ENCODE data around the gene TAB2. TPM values are rescaled to one million over a fixed set of nuclear protein-coding genes. Genes with fewer than 3 reads are reported as not detected.

TAB2 gene
- total RNA-seq, 1 donor from 2014 or later, result 20.5 TPM

DNA sequence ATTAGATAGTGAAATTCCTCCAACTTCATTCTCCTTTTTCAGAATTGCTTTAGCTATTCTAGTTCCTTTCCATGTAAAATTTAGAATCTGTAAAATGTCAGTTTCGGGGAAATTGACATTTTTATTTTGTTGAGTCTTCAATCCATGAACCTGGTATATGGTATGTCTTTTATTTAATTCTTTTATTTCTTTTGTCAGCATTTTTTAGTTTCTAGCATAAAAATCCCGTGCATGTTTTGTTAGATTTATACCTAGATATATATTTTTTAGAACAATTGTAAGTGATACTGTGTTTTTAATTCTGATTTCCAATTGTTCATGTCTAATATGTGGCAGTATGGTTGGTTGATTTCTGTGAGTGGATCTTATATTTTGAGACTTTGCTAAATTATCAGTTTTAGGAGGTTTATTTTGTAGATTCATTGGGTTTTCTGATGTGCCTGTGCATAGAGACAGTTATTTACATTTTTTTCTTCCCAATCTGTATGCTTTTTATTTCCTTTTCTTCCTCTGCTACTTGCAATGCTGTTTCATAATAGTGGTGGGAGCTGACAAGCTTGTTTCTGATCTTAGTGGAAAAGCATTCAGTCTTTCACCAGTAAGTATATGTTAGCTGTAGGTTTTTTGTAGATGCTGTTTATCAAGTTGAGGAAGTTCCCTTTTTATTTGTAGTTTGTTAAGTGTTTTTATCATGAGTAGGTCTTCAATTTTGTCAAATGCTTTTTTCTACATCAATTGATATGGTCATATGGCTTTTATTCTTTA, 13.7 kb downstream of the TAB2 start:
- H3K27me3 ChIP-seq (ENCODE audit: control insufficient read depth, insufficient read depth, low read length), result no peaks in the 10 kb centered on the region
- TF ChIP-seq, protein P1, sequence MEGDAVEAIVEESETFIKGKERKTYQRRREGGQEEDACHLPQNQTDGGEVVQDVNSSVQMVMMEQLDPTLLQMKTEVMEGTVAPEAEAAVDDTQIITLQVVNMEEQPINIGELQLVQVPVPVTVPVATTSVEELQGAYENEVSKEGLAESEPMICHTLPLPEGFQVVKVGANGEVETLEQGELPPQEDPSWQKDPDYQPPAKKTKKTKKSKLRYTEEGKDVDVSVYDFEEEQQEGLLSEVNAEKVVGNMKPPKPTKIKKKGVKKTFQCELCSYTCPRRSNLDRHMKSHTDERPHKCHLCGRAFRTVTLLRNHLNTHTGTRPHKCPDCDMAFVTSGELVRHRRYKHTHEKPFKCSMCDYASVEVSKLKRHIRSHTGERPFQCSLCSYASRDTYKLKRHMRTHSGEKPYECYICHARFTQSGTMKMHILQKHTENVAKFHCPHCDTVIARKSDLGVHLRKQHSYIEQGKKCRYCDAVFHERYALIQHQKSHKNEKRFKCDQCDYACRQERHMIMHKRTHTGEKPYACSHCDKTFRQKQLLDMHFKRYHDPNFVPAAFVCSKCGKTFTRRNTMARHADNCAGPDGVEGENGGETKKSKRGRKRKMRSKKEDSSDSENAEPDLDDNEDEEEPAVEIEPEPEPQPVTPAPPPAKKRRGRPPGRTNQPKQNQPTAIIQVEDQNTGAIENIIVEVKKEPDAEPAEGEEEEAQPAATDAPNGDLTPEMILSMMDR (IDR thresholded peaks at IDR 0.05; ENCODE audit: insufficient read depth, low read length, severe bottlenecking), result no peak
- DNase-seq (ENCODE audit: low read depth) (peak; percentile 39), FAIRE-seq (no peak)
- no peaks in the 10 kb centered on the region for H3K36me3 ChIP-seq (ENCODE audit: control insufficient read depth, insufficient read depth, low read length)
- no peak overlapping the region for H3K4me3 ChIP-seq (ENCODE audit: low read depth, low read length)

DNA sequence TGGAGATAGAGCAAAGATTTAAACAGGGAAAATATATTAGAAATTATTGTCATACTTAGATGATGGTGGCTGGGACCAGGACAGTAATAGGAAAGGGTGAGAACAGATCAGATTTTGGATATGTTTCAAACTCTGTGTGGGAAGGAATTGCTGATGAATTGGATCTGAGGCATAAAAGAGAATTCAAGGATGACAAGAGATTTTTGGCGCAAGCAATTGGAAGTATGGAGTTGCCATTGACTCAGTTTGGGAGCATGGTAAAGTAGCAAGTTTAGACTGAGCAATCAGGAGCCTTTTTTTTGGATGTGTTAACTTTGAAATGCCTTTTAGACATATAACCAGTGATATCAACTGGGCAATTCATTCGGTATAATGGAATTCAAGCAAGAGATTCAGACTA, 14.4 kb downstream of the TAB2 start:
- DNase-seq (ENCODE audit: low read depth) (no peak), FAIRE-seq (no peak)
- no peaks in the 10 kb centered on the region for H3K27me3 ChIP-seq (ENCODE audit: control insufficient read depth, insufficient read depth, low read length)

DNA sequence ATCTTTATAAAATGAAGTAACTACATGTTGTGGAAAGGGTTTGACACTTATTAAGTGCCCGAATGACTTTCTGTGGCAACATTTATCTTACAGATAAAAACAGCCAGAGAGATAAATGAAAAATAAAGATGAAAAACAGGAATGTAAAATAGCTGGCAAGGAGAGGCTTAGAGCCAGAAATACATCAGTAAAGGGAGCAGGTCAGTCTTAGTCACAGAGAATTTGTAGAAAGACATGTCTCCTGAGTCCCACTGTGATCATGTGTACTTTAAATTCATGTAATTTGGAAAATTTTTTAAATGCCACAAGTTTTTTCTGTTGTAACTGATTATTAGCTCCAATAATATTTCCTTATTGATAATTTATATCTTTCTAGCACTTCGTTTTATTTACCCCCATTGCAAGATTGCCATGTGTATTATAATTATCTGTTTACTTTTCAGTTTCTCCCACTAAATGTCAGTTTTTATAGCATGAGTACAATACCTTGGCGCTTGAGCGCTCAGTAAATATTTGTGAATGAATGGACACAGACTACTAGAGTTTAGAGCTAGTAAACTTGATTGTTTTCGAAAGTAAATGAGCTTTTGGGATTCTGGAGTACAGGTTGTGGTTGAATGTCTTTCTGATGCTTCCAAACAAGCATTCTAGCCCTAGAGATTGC, 15.2 kb downstream of the TAB2 start:
- Histone ChIP-seq H3K36me3 (ENCODE audit: control insufficient read depth, insufficient read depth, low read length) (no peaks in the 10 kb centered on the region), H3K27me3 (ENCODE audit: control insufficient read depth, insufficient read depth, low read length) (no peaks in the 10 kb centered on the region), H3K4me3 (ENCODE audit: low read depth, low read length) (no peak overlapping the region)
- DNase-seq (ENCODE audit: low read depth) (no peak), FAIRE-seq (no peak)
- TF ChIP-seq, protein P1 (IDR thresholded peaks at IDR 0.05; ENCODE audit: insufficient read depth, low read length, severe bottlenecking), result no peak

More for the DNA sequence above, 14.4 kb downstream of the TAB2 start:
- TF ChIP-seq, protein P1 (IDR thresholded peaks at IDR 0.05; ENCODE audit: insufficient read depth, low read length, severe bottlenecking), result no peak
- H3K36me3 ChIP-seq (ENCODE audit: control insufficient read depth, insufficient read depth, low read length), result no peaks in the 10 kb centered on the region
- H3K4me3 ChIP-seq (ENCODE audit: low read depth, low read length), result no peak overlapping the region

DNA sequence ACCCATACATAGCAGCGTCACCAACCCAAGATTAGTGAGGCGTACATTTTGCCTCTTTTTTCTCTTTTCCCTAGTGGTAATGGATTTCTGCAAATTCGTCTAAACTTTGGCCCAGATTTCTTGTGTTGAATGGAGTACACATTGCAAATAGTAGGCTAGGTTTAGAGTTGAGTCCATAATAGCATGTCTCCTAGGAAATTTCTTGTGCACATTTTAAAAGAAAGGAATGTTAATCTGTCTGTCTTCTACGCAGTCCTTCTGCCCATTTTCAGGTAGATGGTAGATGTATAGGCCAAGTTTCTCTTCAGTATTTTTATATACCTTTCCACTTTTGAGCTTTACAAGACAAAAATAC, 15.7 kb downstream of the TAB2 start:
- TF ChIP-seq, protein P1 (IDR thresholded peaks at IDR 0.05; ENCODE audit: insufficient read depth, low read length, severe bottlenecking), result no peak
- FAIRE-seq, result no peak

DNA sequence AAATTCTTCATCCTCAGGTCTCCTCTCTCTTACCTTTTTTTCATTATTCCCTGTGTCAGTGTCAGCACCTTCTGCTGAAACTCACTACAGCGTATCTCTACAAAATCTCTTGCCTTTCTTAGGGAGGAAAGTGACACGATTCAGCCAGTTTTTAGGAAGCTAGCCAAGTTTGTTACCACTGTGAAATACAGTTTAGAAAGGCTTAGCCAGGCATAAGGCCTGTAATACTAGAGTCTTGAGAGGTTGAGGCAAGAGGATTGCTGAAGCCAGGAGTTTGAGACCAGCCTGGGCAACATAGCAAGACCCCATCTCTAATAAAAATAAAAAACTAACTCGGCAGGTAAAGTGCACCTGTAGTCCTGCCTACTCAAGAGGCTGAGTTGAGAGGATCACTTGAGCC, 16.7 kb downstream of the TAB2 start:
- no peaks in the 10 kb centered on the region for H3K36me3 ChIP-seq (ENCODE audit: control insufficient read depth, insufficient read depth, low read length)
- TF ChIP-seq, protein P1 (IDR thresholded peaks at IDR 0.05; ENCODE audit: insufficient read depth, low read length, severe bottlenecking), result no peak
- no peaks in the 10 kb centered on the region for H3K27me3 ChIP-seq (ENCODE audit: control insufficient read depth, insufficient read depth, low read length)
- H3K4me3 ChIP-seq (ENCODE audit: low read depth, low read length), result no peak overlapping the region
- DNase-seq (ENCODE audit: low read depth) (peak; percentile 86), FAIRE-seq (no peak)

More for the DNA sequence above, 15.7 kb downstream of the TAB2 start:
- no peaks in the 10 kb centered on the region for H3K27me3 ChIP-seq (ENCODE audit: control insufficient read depth, insufficient read depth, low read length)
- no peaks in the 10 kb centered on the region for H3K36me3 ChIP-seq (ENCODE audit: control insufficient read depth, insufficient read depth, low read length)
- DNase-seq (ENCODE audit: low read depth), result no peak
- no peak overlapping the region for H3K4me3 ChIP-seq (ENCODE audit: low read depth, low read length)

Measured in bronchial epithelial cell (primary cell).